Measurements from ENCODE around the gene ITPR2. TPM values are rescaled to one million over a fixed set of nuclear protein-coding genes. Genes with fewer than 3 reads are reported as not detected.

Gene ITPR2
- total RNA-seq, 2 experiments from 2014 or later, result 25.6 to 44.7 TPM

DNA sequence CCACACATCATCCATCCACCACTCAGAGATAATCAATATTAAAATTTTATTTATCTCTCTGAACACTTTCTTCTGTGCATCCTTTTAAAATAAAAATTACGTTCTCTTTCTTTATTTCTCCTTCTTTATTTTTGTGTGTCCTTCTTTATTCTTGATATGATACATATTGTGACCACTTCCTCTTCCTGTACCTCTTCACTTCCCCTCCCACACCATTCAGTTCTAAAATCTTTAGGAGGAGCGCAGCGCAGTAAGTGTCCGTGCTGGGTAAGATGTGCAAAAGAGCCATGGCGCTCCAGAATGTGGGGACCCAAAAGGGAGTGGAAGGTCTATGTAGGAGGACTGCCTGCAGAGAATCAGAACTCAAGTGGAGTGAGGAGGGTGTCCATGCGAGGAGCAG is 256.7 kb downstream of the ITPR2 start:
- Histone ChIP-seq H3K4me3 (ENCODE audit: low read depth, low read length, poor library complexity, severe bottlenecking) (no peak overlapping the region), H3K4me2 (ENCODE audit: low read length) (no peak overlapping the region), H3K4me1 (ENCODE audit: insufficient read depth, low read length, poor library complexity, severe bottlenecking) (no peaks in the 10 kb centered on the region), H4K20me1 (ENCODE audit: insufficient read depth, low read length) (no peaks in the 10 kb centered on the region), H3K9me3 (ENCODE audit: low read length) (no peaks in the 10 kb centered on the region), H3K9me2 (ENCODE audit: insufficient read depth, low read length) (no peaks in the 10 kb centered on the region), H3K27ac (ENCODE audit: low read depth, low read length, poor library complexity, severe bottlenecking) (no peak overlapping the region), H3K36me3 (ENCODE audit: insufficient read depth, low read length) (no peaks in the 10 kb centered on the region), H3K79me2 (ENCODE audit: insufficient read depth, low read depth, low read length) (no peaks in the 10 kb centered on the region), H2AFZ (ENCODE audit: low read length) (no peak overlapping the region)
- DNase-seq (ENCODE audit: low spot score), result no peak
- TF ChIP-seq, protein P1, sequence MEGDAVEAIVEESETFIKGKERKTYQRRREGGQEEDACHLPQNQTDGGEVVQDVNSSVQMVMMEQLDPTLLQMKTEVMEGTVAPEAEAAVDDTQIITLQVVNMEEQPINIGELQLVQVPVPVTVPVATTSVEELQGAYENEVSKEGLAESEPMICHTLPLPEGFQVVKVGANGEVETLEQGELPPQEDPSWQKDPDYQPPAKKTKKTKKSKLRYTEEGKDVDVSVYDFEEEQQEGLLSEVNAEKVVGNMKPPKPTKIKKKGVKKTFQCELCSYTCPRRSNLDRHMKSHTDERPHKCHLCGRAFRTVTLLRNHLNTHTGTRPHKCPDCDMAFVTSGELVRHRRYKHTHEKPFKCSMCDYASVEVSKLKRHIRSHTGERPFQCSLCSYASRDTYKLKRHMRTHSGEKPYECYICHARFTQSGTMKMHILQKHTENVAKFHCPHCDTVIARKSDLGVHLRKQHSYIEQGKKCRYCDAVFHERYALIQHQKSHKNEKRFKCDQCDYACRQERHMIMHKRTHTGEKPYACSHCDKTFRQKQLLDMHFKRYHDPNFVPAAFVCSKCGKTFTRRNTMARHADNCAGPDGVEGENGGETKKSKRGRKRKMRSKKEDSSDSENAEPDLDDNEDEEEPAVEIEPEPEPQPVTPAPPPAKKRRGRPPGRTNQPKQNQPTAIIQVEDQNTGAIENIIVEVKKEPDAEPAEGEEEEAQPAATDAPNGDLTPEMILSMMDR (conservative IDR thresholded peaks at IDR 0.05; ENCODE audit: low read length), result no peak
- no peak for TF ChIP-seq EZH2phosphoT487 (IDR thresholded peaks at IDR 0.05; ENCODE audit: borderline replicate concordance, low read depth, low read length)
- ChIA-PET CTCF (ENCODE audit: unreplicated experiment) (no interaction called here), POLR2A (no interaction called here)
- intact Hi-C loops (cut with micrococcal nuclease; ENCODE audit: unreplicated experiment), result no loop called here
- no TSS peak for BruUV-seq (replicated peaks)

DNA sequence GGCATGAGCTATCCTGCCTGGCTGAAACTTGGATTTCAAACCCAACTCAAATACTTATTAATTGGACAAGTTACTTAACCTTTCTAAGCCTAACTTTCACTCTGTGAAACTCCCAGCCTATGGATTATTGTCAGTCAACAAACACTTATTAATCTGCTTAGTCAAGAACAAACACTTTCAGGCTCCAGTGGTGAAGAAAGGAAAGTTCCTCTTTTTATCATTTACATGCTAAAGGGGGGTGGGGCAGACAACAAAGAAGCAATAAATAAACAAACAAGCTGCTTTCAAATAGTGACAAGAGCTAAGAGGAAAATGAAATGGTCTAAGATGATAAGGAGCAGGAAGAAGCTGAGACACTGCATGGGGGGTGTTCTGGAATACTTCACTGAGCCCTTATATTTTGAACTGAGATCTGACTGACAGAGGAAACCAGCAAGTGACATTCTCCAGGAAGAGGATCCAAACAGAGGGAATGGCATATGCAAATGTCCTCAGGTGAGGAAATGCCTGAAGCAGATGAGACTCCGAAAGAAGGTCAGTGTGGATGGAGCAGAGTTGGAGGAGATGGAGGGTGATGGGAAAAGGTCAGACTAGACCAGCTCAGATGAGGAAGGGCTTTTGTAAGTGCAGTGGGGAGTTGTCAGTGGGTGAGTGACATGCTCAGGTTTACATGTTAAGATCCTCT is 259.6 kb downstream of the ITPR2 start:
- no peak overlapping the region for H3K4me2 ChIP-seq (ENCODE audit: low read length)
- no peaks in the 10 kb centered on the region for H3K9me2 ChIP-seq (ENCODE audit: insufficient read depth, low read length)
- intact Hi-C loops (cut with micrococcal nuclease; ENCODE audit: unreplicated experiment), result no loop called here
- no peaks in the 10 kb centered on the region for H3K9me3 ChIP-seq (ENCODE audit: low read length)
- no peaks in the 10 kb centered on the region for H3K36me3 ChIP-seq (ENCODE audit: insufficient read depth, low read length)
- POLR2A ChIA-PET, result interaction anchor here (0.8 to 0.9 kb wide), 2 partner anchors 12 to 20 kb away, joined by 3 to 4 read pairs; no protein-coding TSS in a partner anchor
- TF ChIP-seq EZH2phosphoT487 (IDR thresholded peaks at IDR 0.05; ENCODE audit: borderline replicate concordance, low read depth, low read length), result no peak
- TF ChIP-seq, protein P1 (conservative IDR thresholded peaks at IDR 0.05; ENCODE audit: low read length), result no peak
- H3K4me1 ChIP-seq (ENCODE audit: insufficient read depth, low read length, poor library complexity, severe bottlenecking), result peaks cover 4% of the 10 kb centered on the region
- no peak overlapping the region for H3K4me3 ChIP-seq (ENCODE audit: low read depth, low read length, poor library complexity, severe bottlenecking)
- no peak overlapping the region for H2AFZ ChIP-seq (ENCODE audit: low read length)
- no peak overlapping the region for H3K27ac ChIP-seq (ENCODE audit: low read depth, low read length, poor library complexity, severe bottlenecking)
- CTCF ChIA-PET (ENCODE audit: unreplicated experiment), result no interaction called here
- no peaks in the 10 kb centered on the region for H3K79me2 ChIP-seq (ENCODE audit: insufficient read depth, low read depth, low read length)
- no peaks in the 10 kb centered on the region for H4K20me1 ChIP-seq (ENCODE audit: insufficient read depth, low read length)
- DNase-seq (ENCODE audit: low spot score), result no peak
- no TSS peak for BruUV-seq (replicated peaks)

DNA sequence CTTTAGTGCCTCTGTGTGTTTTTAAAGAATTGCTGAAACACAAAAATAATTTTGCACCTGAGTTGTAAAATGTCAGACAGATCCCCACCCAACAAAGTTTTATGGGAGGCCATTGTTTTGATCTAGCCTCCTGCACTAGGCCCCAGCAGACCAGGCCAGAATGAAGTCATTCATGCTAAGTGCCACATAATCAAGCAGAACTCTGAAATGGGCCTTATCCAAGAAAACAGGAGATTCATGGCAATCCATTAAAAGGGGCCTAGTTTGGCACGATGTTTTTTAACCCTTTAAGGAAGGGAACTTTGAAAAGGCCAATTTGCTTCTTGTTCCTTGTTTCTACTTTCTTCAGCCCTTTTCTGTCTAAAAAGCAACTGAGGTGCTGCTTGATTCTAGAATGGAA is 260.9 kb downstream of the ITPR2 start:
- Histone ChIP-seq H3K4me1 (ENCODE audit: insufficient read depth, low read length, poor library complexity, severe bottlenecking) (peaks cover 4% of the 10 kb centered on the region), H3K27ac (ENCODE audit: low read depth, low read length, poor library complexity, severe bottlenecking) (no peak overlapping the region), H4K20me1 (ENCODE audit: insufficient read depth, low read length) (no peaks in the 10 kb centered on the region), H3K4me2 (ENCODE audit: low read length) (no peak overlapping the region), H3K36me3 (ENCODE audit: insufficient read depth, low read length) (no peaks in the 10 kb centered on the region), H2AFZ (ENCODE audit: low read length) (no peak overlapping the region), H3K79me2 (ENCODE audit: insufficient read depth, low read depth, low read length) (no peaks in the 10 kb centered on the region), H3K9me2 (ENCODE audit: insufficient read depth, low read length) (no peaks in the 10 kb centered on the region), H3K9me3 (ENCODE audit: low read length) (no peaks in the 10 kb centered on the region), H3K4me3 (ENCODE audit: low read depth, low read length, poor library complexity, severe bottlenecking) (no peak overlapping the region)
- CTCF ChIA-PET (ENCODE audit: unreplicated experiment), result interaction anchor here (0.5 kb wide), 1 partner anchor 126 kb away, joined by 3 read pairs; no protein-coding TSS in a partner anchor
- no peak for DNase-seq (ENCODE audit: low spot score)
- BruUV-seq (replicated peaks), result no TSS peak
- POLR2A ChIA-PET, result no interaction called here
- intact Hi-C loops (cut with micrococcal nuclease; ENCODE audit: unreplicated experiment), result no loop called here
- TF ChIP-seq, protein P1 (conservative IDR thresholded peaks at IDR 0.05; ENCODE audit: low read length), result no peak
- no peak for TF ChIP-seq EZH2phosphoT487 (IDR thresholded peaks at IDR 0.05; ENCODE audit: borderline replicate concordance, low read depth, low read length)
